B cell (primary cell): ENCODE results near the gene UBR2. TPM values are rescaled to one million over a fixed set of nuclear protein-coding genes. Genes with fewer than 3 reads are reported as not detected.

ENCODE experiments used
- ATAC-seq: fragments of 200-7000 bp; cut with Tn5 transposase; one replicate; pipeline ENCODE4 v1.10.0; 2021; ENCODE audit warnings: low read depth, mild to moderate bottlenecking, moderate number of reproducible peaks, moderate library complexity
- CTCF ChIA-PET: fragments of 350-600 bp; sonication (Branson Sonifier 250); formaldehyde crosslinking; loops from one replicate; lab custom pipeline; 2021; ENCODE audit warnings: antibody characterized with exemption, inconsistent platforms; lab: Charles Lee
- POLR2A ChIA-PET: fragments of 350-600 bp; sonication (Branson Sonifier 250); formaldehyde crosslinking; loops from one replicate; lab custom pipeline; 2021; ENCODE audit warnings: antibody characterized with exemption; lab: Charles Lee
- DNase-seq: peaks from one replicate; pipeline ENCODE4 v3.0.0; 2013
- H2AFZ ChIP-seq: 2 replicates; pipeline ENCODE4 v1.6.1; 2012; ENCODE audit warnings: mild to moderate bottlenecking, low read depth, low read length; ENCODE audit not compliant: insufficient read depth, poor library complexity, severe bottlenecking
- H3K27ac ChIP-seq, 2 donors: 1 replicate in 1 of 2; 2 replicates in 1 of 2; pipeline ENCODE4 v1.5.1; 2012 to 2013; ENCODE audit warnings: low read length in 2 of 2, mild to moderate bottlenecking in 2 of 2, moderate library complexity in 1 of 2
- H3K27me3 ChIP-seq, 4 experiments: fragments of 200-600 bp in 1 of 4; sonication (generic) in 1 of 4; replicated peaks in 1 of 4; 1 replicate in 2 of 4; 2 replicates in 2 of 4; pipeline versions ENCODE4 v1.6.1 to v1.7.0; 2013 to 2016; ENCODE audit warnings: low read length in 3 of 4, mild to moderate bottlenecking in 2 of 4, mixed read lengths in 1 of 4, moderate library complexity in 1 of 4; ENCODE audit not compliant: insufficient read depth in 4 of 4, control insufficient read depth in 3 of 4; ENCODE audit errors: control extremely low read depth in 1 of 4
- H3K36me3 ChIP-seq, 2 experiments: replicated peaks in 1 of 2; 1 replicate in 1 of 2; 2 replicates in 1 of 2; pipeline versions ENCODE4 v1.6.1 to v1.7.1; 2013; ENCODE audit warnings: low read length in 1 of 2; ENCODE audit not compliant: insufficient read depth in 2 of 2, control insufficient read depth in 1 of 2; ENCODE audit errors: control extremely low read depth in 1 of 2, extremely low read depth in 1 of 2
- H3K4me1 ChIP-seq, 2 donors: fragments of 200-600 bp in 1 of 2; sonication (generic) in 1 of 2; 1 replicate in 1 of 2; 2 replicates in 1 of 2; pipeline versions ENCODE4 v1.5.1 to v1.6.1; 2013 to 2017; ENCODE audit warnings: low read length in 2 of 2; ENCODE audit not compliant: control insufficient read depth in 2 of 2, insufficient read depth in 2 of 2
- H3K4me2 ChIP-seq: replicated peaks from 2 replicates; pipeline ENCODE3; 2012; ENCODE audit warnings: mild to moderate bottlenecking, low read depth, low read length; ENCODE audit not compliant: poor library complexity, severe bottlenecking
- H3K4me3 ChIP-seq, 5 experiments: fragments of 200-600 bp in 1 of 5; sonication (generic) in 1 of 5; 1 replicate in 3 of 5; 2 replicates in 2 of 5; pipeline versions ENCODE4 v1.5.1 to v1.7.0; 2011 to 2016; ENCODE audit warnings: low read length in 4 of 5, mild to moderate bottlenecking in 4 of 5, low read depth in 2 of 5, control low read depth in 1 of 5, moderate library complexity in 1 of 5; ENCODE audit not compliant: insufficient read depth in 1 of 5; ENCODE audit errors: control extremely low read depth in 1 of 5, extremely low read depth in 1 of 5
- H3K79me2 ChIP-seq: fragments of 200-600 bp; sonication (generic); one replicate; pipeline ENCODE4 v1.6.0; 2016; ENCODE audit warnings: low read length; ENCODE audit not compliant: control insufficient read depth, insufficient read depth
- H3K9ac ChIP-seq: fragments of 200-600 bp; sonication (generic); 2 replicates; pipeline ENCODE4 v1.6.1; 2017; ENCODE audit warnings: mild to moderate bottlenecking, low read length, moderate library complexity
- H3K9me3 ChIP-seq, 3 donors: one replicate each; pipeline versions ENCODE4 v1.6.1 to v1.7.1; 2013; ENCODE audit warnings: low read length in 2 of 3; ENCODE audit not compliant: control insufficient read depth in 2 of 3, insufficient read depth in 1 of 3; ENCODE audit errors: control extremely low read depth in 1 of 3
- H4K20me1 ChIP-seq: 2 replicates; pipeline ENCODE4 v1.6.0; 2012; ENCODE audit warnings: mild to moderate bottlenecking, low read length; ENCODE audit not compliant: insufficient read depth, control insufficient read depth, poor library complexity, severe bottlenecking
- H3K27ac Mint-ChIP-seq: one replicate; pipeline ENCODE4 v1.8.0; 2021; ENCODE audit warnings: mixed read lengths
- H3K27me3 Mint-ChIP-seq: one replicate; pipeline ENCODE4 v1.8.0; 2021; ENCODE audit warnings: mixed read lengths
- H3K4me1 Mint-ChIP-seq: one replicate; pipeline ENCODE4 v1.8.0; 2021; ENCODE audit warnings: mixed read lengths
- H3K4me3 Mint-ChIP-seq: one replicate; pipeline ENCODE4 v1.8.0; 2021; ENCODE audit warnings: mixed read lengths
- H3K9me3 Mint-ChIP-seq: one replicate; pipeline ENCODE4 v1.8.0; 2022; ENCODE audit warnings: mixed read lengths; ENCODE audit not compliant: insufficient read depth
- EZH2 ChIP-seq: IDR thresholded peaks from 2 replicates; pipeline ENCODE4 v1.6.1; 2012; ENCODE audit warnings: borderline replicate concordance, low read depth, mild to moderate bottlenecking, moderate library complexity, low read length; ENCODE audit not compliant: insufficient read depth, poor library complexity, severe bottlenecking
- WGBS: methylation state at CpG from one replicate; pipeline ENCODE4 v1.1.5; 2013; ENCODE audit warnings: missing lambda C conversion rate; ENCODE audit not compliant: insufficient coverage; 5-methylcytosine and 5-hydroxymethylcytosine counted together
- intact Hi-C: fragments of 100-400 bp; cut with micrococcal nuclease; formaldehyde crosslinking; loops from one replicate; pipeline ENCODE4 v1.10.0; 2022
- polyA plus RNA-seq: library from polyadenylated mRNA; depleted of rRNA; stranded (reverse); fragments of >200 nt; gene quantifications from 2 replicates; pipeline ENCODE4 v1.2.3, GENCODE V29; 2012
- total RNA-seq, 2 donors: library from RNA; stranded (reverse); fragments of 120-200 nt in 1 of 2; gene quantifications; 1 replicate in 1 of 2; 2 replicates in 1 of 2; pipeline versions ENCODE4 v1.2.3 to v1.2.4, GENCODE V29; 2013 to 2022
- TF ChIP-seq, protein P1 (sequence below): fragments of 200-600 bp; IDR thresholded peaks from one replicate; pipeline ENCODE4 v1.8.0; 2022; ENCODE audit warnings: antibody characterized with exemption, mild to moderate bottlenecking

UBR2 gene
- total and polyA plus RNA-seq, 2 donors (not counting 1 experiment from before 2014, with no cell fraction given), result 9.7 to 56.2 TPM

DNA sequence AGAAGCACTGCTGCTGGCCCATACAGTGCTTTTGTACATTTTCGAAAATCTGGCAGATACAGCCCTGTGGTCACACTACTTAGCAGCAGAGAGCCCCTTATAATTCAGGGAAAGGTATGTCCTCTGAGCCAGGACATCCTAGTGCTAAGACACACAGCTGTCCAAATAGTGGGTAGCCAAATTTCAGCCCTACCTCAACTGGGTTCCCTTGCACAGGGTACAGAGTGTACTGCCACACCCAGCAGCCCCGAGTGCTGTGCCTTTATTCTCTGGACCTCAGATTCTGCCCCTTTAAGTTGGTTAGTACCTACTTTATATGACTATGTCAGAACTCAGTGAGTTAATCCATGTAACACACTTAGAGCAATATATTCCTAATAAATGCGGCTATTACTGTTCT, 111.0 kb downstream of the UBR2 start:
- Histone ChIP-seq H3K9me3 (no peaks in the 10 kb centered on the region), H3K36me3 (peaks cover 21 to 89% of the 10 kb centered on the region in 2 experiments), H3K9ac (no peak overlapping the region), H3K4me2 (no peak overlapping the region), H4K20me1 (no peaks in the 10 kb centered on the region), H2AFZ (no peak overlapping the region), H3K27me3 (no peaks in the 10 kb centered on the region), H3K27ac (no peak overlapping the region), H3K79me2 (peaks cover 3% of the 10 kb centered on the region), H3K4me3 (no peak overlapping the region), H3K4me1 (no peaks in the 10 kb centered on the region)
- Mint-ChIP-seq H3K4me3 (no peak overlapping the region), H3K27ac (no peak overlapping the region), H3K9me3 (no peaks in the 10 kb centered on the region), H3K4me1 (no peaks in the 10 kb centered on the region), H3K27me3 (no peaks in the 10 kb centered on the region)
- no peak for ATAC-seq
- 100% methylated on average over 2 of the region's 3 CpGs for WGBS
- POLR2A ChIA-PET, result interaction anchor here (0.9 kb wide), 1 partner anchor 14 kb away, joined by 3 read pairs; no protein-coding TSS in a partner anchor
- intact Hi-C loops, result no loop called here
- CTCF ChIA-PET, result interaction anchor here (0.6 to 1.3 kb wide), 2 partner anchors 13 to 143 kb away, joined by 3 to 4 read pairs; no protein-coding TSS in a partner anchor
- no peak for DNase-seq
- TF ChIP-seq, protein P1, sequence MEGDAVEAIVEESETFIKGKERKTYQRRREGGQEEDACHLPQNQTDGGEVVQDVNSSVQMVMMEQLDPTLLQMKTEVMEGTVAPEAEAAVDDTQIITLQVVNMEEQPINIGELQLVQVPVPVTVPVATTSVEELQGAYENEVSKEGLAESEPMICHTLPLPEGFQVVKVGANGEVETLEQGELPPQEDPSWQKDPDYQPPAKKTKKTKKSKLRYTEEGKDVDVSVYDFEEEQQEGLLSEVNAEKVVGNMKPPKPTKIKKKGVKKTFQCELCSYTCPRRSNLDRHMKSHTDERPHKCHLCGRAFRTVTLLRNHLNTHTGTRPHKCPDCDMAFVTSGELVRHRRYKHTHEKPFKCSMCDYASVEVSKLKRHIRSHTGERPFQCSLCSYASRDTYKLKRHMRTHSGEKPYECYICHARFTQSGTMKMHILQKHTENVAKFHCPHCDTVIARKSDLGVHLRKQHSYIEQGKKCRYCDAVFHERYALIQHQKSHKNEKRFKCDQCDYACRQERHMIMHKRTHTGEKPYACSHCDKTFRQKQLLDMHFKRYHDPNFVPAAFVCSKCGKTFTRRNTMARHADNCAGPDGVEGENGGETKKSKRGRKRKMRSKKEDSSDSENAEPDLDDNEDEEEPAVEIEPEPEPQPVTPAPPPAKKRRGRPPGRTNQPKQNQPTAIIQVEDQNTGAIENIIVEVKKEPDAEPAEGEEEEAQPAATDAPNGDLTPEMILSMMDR, result no peak
- no peak for TF ChIP-seq EZH2

DNA sequence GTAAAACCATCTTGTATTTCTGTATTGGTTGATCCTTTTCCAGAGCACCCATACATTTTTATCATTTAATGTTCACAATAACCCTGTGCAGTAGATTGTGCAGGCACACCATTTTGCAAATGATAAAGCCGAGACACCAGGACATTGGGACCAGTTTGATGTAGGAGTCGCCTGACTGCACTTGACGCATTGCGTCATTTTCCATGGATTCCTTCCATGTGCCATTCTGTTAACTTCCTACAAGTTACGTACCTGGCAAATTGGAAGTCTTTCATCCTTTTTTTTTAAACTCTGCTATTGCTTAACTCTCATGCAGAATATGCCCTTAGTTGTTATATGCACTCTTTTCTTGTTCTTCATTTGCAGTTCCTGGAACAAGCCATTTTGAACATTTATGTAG, 115.5 kb downstream of the UBR2 start:
- H3K27me3 ChIP-seq, result no peaks in the 10 kb centered on the region
- H3K27me3 Mint-ChIP-seq, result no peaks in the 10 kb centered on the region
- H3K9ac ChIP-seq, result no peak overlapping the region
- H2AFZ ChIP-seq, result no peak overlapping the region
- H3K9me3 Mint-ChIP-seq, result no peaks in the 10 kb centered on the region
- H3K27ac ChIP-seq, result no peak overlapping the region
- no peak overlapping the region for H3K27ac Mint-ChIP-seq
- TF ChIP-seq, protein P1, result no peak
- no peak for TF ChIP-seq EZH2
- no peaks in the 10 kb centered on the region for H3K79me2 ChIP-seq
- ChIA-PET CTCF (interaction anchor here (1.6 kb wide), 1 partner anchor 17 kb away, joined by 6 read pairs; no protein-coding TSS in a partner anchor), POLR2A (no interaction called here)
- DNase-seq, result no peak
- no peak overlapping the region for H3K4me3 Mint-ChIP-seq
- peaks cover 2 to 84% of the 10 kb centered on the region in 2 experiments for H3K36me3 ChIP-seq
- no peaks in the 10 kb centered on the region for H4K20me1 ChIP-seq
- no peaks in the 10 kb centered on the region for H3K9me3 ChIP-seq
- ATAC-seq, result no peak
- intact Hi-C loops, result no loop called here
- H3K4me3 ChIP-seq, result no peak overlapping the region
- no peaks in the 10 kb centered on the region for H3K4me1 Mint-ChIP-seq
- no peaks in the 10 kb centered on the region for H3K4me1 ChIP-seq
- no peak overlapping the region for H3K4me2 ChIP-seq
- WGBS, result 100% methylated on average over 5 of the region's 5 CpGs
